Gastroesophageal sphincter (tissue), 4 donors: ENCODE measurements around the gene TSPAN15. TPM values are rescaled to one million over a fixed set of nuclear protein-coding genes. Genes with fewer than 3 reads are reported as not detected.

Source experiments
- ATAC-seq: fragments of 150-250 bp; one replicate; pipeline ENCODE4 v1.9.1; 2016; ENCODE audit warnings: mild to moderate bottlenecking, moderate library complexity
- H3K27ac ChIP-seq, 4 donors: fragments of 200-600 bp; sonication (generic) in 3 of 4; 1 replicate in 3 of 4; 2 replicates in 1 of 4; pipeline ENCODE4 v1.5.1; 2016 to 2019
- H3K27me3 ChIP-seq: fragments of 200-600 bp; sonication (generic); one replicate; pipeline ENCODE4 v1.5.1; 2019
- H3K36me3 ChIP-seq, 2 donors: fragments of 200-600 bp; sonication (generic); one replicate each; pipeline ENCODE4 v1.5.1; 2019; ENCODE audit warnings: control low read depth in 1 of 2
- H3K4me1 ChIP-seq, 3 donors: fragments of 200-600 bp; sonication (generic); 1 replicate in 2 of 3; 2 replicates in 1 of 3; pipeline ENCODE4 v1.5.1; 2016 to 2019; ENCODE audit warnings: control low read depth in 2 of 3
- H3K4me3 ChIP-seq, 2 donors: fragments of 200-600 bp; sonication (generic); one replicate each; pipeline ENCODE4 v1.5.1; 2019; ENCODE audit warnings: mild to moderate bottlenecking in 1 of 2, moderate library complexity in 1 of 2
- H3K9me3 ChIP-seq, 3 donors: fragments of 200-600 bp; sonication (generic); one replicate each; pipeline ENCODE4 v1.5.1; 2017 to 2019; ENCODE audit warnings: control low read depth in 2 of 3
- CTCF ChIP-seq, 4 experiments: fragments of 200-600 bp in 2 of 4; fragments of 450-650 bp in 2 of 4; sonication (generic) in 1 of 4; IDR thresholded peaks; one replicate each; pipeline ENCODE4 v1.5.1; 2017 to 2019; ENCODE audit warnings: antibody characterized with exemption in 4 of 4, mild to moderate bottlenecking in 2 of 4, moderate library complexity in 2 of 4
- EP300 ChIP-seq: sonication (generic); formaldehyde crosslinking; IDR thresholded peaks from one replicate; pipeline ENCODE4 v1.6.1; 2017; ENCODE audit warnings: antibody characterized with exemption, mild to moderate bottlenecking
- POLR2A ChIP-seq, 2 donors: fragments of 450-650 bp; IDR thresholded peaks; one replicate each; pipeline ENCODE4 v1.6.1; 2017; ENCODE audit warnings: antibody characterized with exemption in 2 of 2, mild to moderate bottlenecking in 2 of 2, moderate library complexity in 1 of 2
- POLR2AphosphoS5 ChIP-seq: sonication (generic); formaldehyde crosslinking; IDR thresholded peaks from one replicate; pipeline ENCODE4 v1.6.1; 2017; ENCODE audit warnings: antibody characterized with exemption
- WGBS, 2 donors: methylation state at CpG; one replicate each; pipeline ENCODE4 v1.1.5; 2018; ENCODE audit warnings: low coverage in 1 of 2; 5-methylcytosine and 5-hydroxymethylcytosine counted together
- total RNA-seq, 4 donors: library from RNA; depleted of rRNA; stranded (reverse); fragments of >200 nt; gene quantifications; one replicate each; pipeline ENCODE4 v1.1.0, GENCODE V29; 2016

TSPAN15 gene
- total RNA-seq, 4 donors from 2014 or later, result 51.9 to 66.7 (median 58.1) TPM

DNA sequence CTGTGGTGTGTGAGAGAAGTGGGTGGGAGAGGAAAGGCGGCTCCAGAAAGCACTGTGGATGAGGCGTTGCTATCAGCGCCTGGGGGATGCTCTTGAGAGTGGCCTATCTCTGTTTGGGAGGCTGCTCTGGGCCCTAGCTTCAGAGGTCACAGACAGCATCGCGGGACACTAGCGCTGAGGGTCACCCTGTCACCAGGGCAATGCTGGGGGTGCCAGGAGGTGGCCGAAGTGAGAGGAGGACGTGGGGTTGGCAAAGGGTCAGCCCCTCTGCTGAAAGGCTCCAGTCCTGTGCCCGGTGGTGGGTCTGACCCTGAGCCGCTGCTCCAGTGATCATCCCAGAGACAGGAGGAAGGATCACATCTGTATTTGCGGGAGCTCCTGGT lies 31.5 kb upstream of the TSPAN15 start:
- Histone ChIP-seq H3K27me3 (no peaks in the 10 kb centered on the region), H3K4me3 (no peak overlapping the region), H3K27ac (peak overlapping the region; percentile 24 to 96 (median 92)), H3K4me1 (peaks cover 0 to 72% (median 0%) of the 10 kb centered on the region in 3 donors), H3K9me3 (no peaks in the 10 kb centered on the region), H3K36me3 (no peaks in the 10 kb centered on the region)
- no peak for ATAC-seq
- WGBS, 2 donors, result 67 to 78% methylated on average over 2 to 3 of the region's 11 CpGs
- no peak for TF ChIP-seq CTCF (IDR thresholded peaks at IDR 0.05)
- no peak for TF ChIP-seq POLR2AphosphoS5
- no peak for TF ChIP-seq EP300
- no peak for TF ChIP-seq POLR2A (IDR thresholded peaks at IDR 0.05)

- ATAC-seq, result peak; percentile 95
- Histone ChIP-seq H3K4me3 (no peak overlapping the region), H3K36me3 (no peaks in the 10 kb centered on the region), H3K27me3 (no peaks in the 10 kb centered on the region), H3K27ac (peak overlapping the region; percentile 60 to 96 (median 92)), H3K9me3 (no peaks in the 10 kb centered on the region), H3K4me1 (peaks cover 0 to 83% (median 0%) of the 10 kb centered on the region in 3 donors)
- 16 to 70% methylated on average over 3 to 9 of the region's 13 CpGs for WGBS, 2 donors
- TF ChIP-seq POLR2AphosphoS5, result peak; percentile 91
- no peak for TF ChIP-seq EP300
These were observed 29.5 kb upstream of the TSPAN15 start for GRCh38 chr10:69421611-69422308.

- ATAC-seq, result no peak
- WGBS, 2 donors, result 74 to 100% methylated on average over 1 to 3 of the region's 4 CpGs
- Histone ChIP-seq H3K4me1 (peaks cover 0 to 81% (median 0%) of the 10 kb centered on the region in 3 donors), H3K9me3 (no peaks in the 10 kb centered on the region), H3K27me3 (no peaks in the 10 kb centered on the region), H3K36me3 (no peaks in the 10 kb centered on the region), H3K4me3 (no peak overlapping the region), H3K27ac (peak overlapping the region; percentile 60 to 96 (median 92))
- TF ChIP-seq POLR2AphosphoS5, result no peak
- TF ChIP-seq POLR2A (IDR thresholded peaks at IDR 0.05), result no peak
- TF ChIP-seq CTCF (IDR thresholded peaks at IDR 0.05), result no peak
- TF ChIP-seq EP300, result no peak
These were observed 28.6 kb upstream of the TSPAN15 start for GRCh38 chr10:69422676-69423075.

DNA sequence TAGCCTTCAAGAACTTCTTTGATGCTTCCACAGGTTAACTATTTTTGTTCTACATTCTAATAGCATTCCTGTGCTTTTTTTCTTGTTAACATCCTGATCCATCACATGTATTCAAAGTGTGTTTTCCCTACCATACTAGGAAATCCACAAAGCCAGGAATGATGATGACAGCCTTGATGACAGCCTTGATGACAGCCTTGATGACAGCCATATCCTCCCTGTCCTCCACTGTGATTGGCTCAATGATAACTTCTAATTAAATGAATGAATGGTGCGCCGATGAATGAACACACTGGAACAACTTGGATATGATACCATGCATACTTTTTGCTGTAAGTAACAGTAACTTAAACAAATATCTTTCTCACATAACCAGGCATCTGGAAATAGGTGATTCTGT lies 26.2 kb upstream of the TSPAN15 start:
- H3K27ac ChIP-seq, result peak overlapping the region in 3 of 4 donors; percentile 84 to 96 (median 92)

DNA sequence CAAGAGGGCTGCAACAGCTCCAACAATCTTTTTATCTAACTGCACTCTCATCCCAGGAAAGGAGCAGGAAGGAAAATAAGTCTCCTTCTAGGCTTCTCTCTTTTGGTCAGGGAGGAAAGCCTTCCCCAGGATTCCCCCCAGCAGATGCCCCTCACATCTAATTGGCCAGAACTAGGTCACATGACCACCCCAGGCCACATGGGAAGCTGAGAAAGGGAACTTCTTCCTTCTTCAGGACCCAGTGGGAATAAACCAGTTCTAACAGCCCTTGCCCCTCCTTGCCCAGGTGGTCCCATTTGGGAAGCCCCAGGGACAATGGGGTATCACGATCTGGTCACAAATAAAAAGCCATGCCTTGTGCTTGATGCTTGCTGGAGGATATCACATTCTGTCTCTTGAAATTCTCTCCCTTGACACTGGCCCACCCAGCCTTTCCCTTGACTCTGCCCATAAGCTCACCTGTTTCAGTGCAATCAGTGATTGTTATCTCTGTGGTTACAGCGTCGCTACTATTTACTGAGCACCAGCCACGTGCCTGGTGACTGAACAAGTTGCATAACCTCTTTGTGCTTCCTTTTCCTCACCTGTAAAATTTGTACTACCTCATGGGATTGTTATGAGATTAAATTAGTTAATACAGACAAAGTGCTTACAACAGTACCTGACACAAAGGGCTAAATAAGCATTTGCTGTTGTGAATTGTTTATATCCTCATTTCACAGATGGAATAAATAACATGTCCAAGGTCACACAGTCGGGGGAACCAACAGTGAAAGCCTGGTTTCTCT lies 25.6 kb upstream of the TSPAN15 start:
- no peak overlapping the region for H3K4me3 ChIP-seq
- H3K9me3 ChIP-seq, result no peaks in the 10 kb centered on the region
- no peaks in the 10 kb centered on the region for H3K36me3 ChIP-seq
- no peak for ATAC-seq
- H3K27me3 ChIP-seq, result no peaks in the 10 kb centered on the region
- TF ChIP-seq CTCF (IDR thresholded peaks at IDR 0.05), result no peak
- TF ChIP-seq POLR2A (IDR thresholded peaks at IDR 0.05), result no peak
- TF ChIP-seq POLR2AphosphoS5, result no peak
- H3K4me1 ChIP-seq, result peaks cover 0 to 51% (median 0%) of the 10 kb centered on the region in 3 donors
- peak overlapping the region; percentile 44 to 96 (median 88) for H3K27ac ChIP-seq
- 46 to 72% methylated on average over 4 to 5 of the region's 5 CpGs for WGBS, 2 donors

More for the DNA sequence above, 26.2 kb upstream of the TSPAN15 start:
- no peaks in the 10 kb centered on the region for H3K27me3 ChIP-seq
- H3K4me1 ChIP-seq, result peaks cover 0 to 58% (median 0%) of the 10 kb centered on the region in 3 donors
- WGBS, 2 donors, result 75 to 100% methylated on average over 2 of the region's 2 CpGs
- no peaks in the 10 kb centered on the region for H3K36me3 ChIP-seq
- H3K4me3 ChIP-seq, result no peak overlapping the region
- TF ChIP-seq POLR2AphosphoS5 (no peak), EP300 (no peak)
- no peaks in the 10 kb centered on the region for H3K9me3 ChIP-seq
- no peak for ATAC-seq
